Measurements from ENCODE around the gene SMIM23.

GRCh38 chr5:171738501-171738900 is 47.1 kb upstream of the SMIM23 start:
- TF ChIP-seq, protein P1, sequence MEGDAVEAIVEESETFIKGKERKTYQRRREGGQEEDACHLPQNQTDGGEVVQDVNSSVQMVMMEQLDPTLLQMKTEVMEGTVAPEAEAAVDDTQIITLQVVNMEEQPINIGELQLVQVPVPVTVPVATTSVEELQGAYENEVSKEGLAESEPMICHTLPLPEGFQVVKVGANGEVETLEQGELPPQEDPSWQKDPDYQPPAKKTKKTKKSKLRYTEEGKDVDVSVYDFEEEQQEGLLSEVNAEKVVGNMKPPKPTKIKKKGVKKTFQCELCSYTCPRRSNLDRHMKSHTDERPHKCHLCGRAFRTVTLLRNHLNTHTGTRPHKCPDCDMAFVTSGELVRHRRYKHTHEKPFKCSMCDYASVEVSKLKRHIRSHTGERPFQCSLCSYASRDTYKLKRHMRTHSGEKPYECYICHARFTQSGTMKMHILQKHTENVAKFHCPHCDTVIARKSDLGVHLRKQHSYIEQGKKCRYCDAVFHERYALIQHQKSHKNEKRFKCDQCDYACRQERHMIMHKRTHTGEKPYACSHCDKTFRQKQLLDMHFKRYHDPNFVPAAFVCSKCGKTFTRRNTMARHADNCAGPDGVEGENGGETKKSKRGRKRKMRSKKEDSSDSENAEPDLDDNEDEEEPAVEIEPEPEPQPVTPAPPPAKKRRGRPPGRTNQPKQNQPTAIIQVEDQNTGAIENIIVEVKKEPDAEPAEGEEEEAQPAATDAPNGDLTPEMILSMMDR (conservative IDR thresholded peaks at IDR 0.05) = no peak
- no peak for TF ChIP-seq EZH2 (IDR thresholded peaks at IDR 0.05; ENCODE audit: low read depth)
